NCI-H2107 (cell line): ENCODE measurements around the gene ABL1.

Experiments used
- DNase-seq: peaks from one replicate; lab custom pipeline; 2025; lab: John Stamatoyannopoulos, UW

Gene ABL1

DNA sequence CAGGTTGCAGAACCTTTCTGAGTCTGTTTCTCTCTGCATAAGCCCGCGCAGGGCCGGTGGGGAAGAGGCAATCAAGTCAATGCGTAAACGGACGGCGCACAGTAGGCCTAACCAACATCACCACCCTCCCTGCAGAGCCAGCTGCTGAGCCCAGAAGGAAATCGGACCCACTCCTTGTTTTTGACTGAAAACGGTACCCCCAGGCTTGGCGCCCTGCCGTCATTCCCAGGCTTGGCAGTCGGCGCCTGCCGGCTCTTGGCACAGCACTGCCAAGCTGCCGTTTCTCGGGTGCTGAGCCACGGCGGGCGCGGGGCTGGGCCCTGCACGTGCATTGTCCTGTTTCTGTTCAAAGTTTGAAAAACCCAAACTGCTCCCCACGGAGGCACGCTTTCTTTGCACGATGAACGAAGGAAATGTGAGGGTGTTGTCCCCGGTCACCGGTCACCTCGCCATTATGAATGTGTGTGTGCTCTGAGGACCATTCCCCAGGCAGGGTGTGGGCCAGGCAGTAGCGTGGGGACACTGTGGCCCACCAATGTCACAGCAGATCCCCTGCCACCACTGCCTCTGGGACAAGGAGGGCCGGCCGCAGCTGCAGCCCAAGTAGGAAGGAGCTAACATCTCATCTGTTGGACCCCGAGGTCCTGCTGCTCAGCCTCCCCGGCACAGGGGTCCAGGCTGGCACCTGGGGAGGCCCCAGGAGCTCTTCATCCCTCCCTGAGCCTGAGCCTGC, 83.9 kb downstream of the ABL1 start:
- DNase-seq: no peak

DNA sequence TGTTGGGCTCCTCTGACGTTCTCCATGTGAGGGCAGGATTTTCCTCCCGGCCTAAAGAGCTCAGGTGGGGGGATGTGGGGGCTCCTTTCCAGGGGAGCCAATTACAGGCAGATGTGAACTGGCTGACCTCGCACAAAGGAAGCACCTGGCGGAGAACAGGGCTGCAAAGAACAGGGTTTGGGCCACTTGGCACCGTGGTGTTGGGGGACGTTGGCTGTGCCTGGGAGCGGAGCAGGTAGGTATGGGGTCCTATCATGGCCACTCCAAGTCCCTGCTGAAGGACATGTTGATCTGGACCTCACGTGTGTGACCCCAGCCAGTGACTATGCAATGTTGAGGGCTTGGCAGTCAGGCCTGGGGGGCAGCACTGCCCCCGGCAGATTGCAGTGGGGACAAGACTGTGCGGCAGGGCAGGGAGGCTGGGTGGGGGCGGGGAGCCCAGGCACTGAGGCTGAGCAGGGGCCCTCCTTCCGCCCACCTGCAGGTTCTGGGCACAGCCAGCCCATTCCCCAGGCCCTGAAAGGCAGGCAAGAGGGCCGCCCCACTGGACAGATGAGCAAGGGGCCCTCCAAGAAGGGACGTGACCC, 84.6 kb downstream of the ABL1 start:
- no peak for DNase-seq

DNA sequence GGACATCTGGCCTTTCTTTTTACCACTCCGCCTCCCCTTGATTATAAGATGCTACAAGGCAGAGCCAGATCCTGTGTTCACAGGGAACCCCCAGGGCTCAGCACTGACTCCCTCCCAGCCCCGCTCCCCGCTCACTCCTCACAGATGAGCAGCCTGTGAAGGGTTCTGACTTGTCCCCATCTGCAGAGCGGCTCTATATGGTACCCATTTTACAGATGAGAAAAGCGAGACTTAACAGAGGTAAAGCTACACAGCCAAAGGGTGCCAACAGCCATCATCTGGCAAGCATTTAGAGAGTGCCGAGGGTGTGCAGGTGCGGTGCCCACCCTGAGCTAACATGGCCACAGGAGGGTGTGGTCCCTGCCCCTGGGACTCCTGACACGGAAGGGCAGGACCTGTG, 85.2 kb downstream of the ABL1 start:
- no peak for DNase-seq

DNA sequence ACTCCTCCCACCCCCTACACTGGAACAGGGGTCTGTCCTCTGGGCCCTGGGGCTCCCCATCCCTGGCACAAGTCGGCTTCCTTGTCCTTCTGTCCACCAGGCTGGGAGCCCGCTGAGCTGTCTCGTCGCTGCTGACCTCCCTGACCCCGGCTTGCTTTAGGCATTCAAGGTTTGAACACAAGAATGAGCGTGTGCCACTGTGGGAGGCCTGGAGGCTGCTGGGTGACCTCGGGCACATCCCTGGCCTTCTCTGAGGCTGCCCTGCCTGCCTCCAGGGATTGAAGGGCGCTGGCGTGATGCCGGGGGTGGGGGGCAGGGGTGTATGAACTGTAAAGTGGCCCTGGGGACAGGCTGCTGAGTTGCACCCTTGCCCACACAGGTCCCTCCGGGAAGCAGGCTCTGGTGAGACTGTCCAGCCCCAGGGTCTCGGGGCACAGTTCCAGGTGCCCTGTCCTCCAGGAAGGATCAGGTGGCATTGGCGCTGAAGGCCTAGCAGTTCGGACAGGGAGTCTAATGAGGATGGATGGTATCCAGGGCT, 85.8 kb downstream of the ABL1 start:
- DNase-seq: no peak

DNA sequence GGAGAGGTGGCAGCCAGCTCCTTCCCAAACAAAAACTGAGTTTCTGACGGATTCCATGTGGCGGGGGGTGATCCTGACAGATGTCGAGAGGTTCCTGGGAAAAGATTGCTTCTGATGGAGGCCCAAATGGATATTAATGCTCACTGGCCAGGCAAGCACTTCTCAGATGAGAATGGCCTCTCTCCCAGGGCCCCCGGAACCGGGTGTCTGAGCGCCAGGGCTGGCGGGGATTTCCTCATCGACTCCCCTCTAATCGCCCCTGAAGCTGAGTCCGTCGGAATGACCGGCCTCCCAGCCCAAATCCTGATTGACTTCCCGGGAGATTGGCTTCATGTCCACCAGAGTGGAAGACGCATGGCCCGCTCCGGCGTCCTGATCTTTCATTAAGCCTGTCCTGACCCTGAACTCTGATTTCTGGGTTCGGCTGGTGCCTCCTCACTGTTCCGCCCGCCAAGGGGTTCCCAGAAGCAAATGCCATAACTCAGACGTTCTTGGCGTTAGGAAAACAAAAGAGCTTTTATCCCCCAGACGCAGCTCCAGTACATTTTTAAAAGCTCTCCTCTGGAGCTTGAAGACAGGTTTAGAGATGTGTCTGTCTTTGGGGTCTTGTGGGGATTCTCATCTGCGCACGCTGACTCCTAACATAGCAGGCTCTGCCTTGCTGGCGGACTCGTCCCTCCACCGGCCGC, 86.4 kb downstream of the ABL1 start:
- DNase-seq: no peak

DNA sequence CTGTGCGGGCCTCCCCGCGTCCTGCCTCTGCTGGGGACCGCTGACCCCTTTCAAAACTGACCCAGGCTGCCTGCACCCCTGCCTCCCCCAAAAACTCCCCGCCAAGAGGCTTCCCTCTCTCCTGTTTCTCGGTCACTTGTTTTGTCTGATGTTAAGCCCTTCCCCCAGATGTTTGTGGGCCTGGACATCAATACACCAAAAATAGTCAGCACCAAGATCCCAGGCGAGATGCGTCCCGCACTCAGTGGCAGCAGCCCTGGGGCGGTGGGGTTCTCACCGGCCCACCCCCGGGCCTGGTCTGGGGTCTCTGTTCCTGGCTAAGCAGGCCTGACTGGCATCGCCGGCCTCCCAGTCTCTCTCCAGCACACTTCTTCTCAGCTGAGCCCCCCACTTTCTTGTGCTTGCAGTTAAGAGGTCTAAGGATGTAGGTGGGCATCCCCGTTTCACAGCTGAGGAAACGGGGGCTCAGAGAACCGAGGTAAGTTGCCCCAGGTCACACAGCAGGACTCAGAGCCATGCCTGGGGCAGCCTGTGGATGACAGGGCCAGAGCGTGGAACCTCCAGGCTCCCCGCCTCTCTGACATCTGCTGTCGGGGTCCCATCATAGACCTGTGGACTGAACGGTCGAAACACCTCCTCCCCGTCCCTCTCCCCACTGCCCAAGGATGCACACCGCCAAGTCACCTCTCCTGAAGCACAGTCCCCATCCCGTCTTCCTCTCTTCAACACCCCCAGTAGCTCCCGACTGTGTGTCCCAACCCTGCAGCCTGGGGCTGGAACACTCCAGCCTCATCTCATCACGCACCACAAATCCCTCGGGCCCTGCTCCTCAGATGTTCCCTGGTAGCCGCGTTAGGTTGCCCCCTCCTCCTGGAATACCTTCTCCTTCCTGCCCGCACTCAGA, 87.2 kb downstream of the ABL1 start:
- DNase-seq: no peak

DNA sequence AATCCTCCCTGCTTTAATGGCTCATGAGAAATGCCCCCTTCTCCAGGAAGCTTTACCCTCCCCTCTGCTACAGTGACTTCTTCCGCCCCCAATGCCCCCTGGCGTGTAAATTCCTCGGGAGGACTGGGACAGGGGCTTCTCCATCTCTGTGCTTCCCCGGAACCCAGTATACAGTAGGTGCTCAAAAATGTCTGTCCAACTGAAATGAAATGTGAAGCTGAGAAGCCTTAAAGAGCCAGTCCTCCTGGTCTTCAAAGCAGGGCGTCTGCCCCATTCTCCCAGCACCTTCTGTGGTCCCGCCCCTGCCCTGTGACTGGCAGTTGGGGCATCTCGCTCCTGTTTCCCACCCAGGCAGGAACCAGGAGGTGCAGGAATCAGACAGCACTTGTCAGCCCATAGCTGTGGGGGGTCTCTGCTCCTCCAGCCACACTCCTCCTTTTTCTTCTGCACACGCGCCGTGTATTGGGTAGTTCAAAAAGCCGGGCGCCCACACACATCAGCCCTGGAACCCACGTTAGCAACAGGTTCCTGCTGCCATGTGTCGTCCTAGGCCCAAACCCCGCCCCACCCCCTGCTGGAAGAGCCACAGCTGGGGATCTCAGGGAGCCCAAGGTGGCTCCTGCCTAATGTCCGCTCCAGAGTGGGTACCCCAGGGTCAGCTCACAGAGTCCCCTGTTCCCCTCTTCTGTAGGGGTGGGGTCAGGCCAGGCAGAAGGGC, 88.0 kb downstream of the ABL1 start:
- DNase-seq: no peak

DNA sequence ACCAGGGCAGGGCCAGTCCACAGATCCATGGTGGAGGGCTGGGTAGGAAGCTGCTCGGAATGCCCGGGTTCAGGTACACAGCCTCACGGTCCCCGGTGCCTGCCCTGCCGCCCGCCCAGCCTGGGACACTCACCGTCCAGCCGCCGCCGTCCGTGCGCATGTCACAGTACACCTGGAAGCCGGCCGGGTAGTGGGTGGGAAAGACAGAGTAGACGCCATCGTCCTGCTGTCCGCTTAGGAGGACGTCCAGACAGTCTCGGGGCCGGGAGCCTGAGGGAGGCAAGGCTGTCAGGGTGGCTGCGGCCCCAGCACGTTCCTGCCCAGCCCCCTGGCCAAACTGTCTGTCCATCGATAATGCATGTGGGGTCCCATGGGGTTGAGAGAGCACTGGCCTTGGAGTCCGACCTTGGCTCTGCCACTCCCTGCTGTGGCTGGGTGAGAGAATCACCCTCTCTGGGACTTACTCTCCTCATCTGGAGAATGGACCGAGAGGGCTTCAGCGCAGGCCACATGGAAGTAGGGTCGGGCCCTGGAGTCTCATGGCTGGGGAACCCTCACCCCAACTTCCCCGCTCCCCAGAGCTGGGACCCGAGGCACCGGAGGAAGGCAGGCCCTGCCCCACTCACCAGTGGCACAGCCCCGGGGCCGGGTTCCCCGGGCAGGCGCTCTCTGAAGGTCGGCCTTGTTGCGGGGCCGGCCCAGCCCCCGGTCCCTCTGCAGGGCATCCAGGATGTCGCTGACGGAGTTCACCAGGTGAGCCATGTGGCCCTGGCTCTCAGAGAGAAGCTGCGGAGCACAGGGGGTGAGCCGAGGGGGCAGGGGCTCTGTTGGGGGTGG, 88.8 kb downstream of the ABL1 start:
- no peak for DNase-seq

DNA sequence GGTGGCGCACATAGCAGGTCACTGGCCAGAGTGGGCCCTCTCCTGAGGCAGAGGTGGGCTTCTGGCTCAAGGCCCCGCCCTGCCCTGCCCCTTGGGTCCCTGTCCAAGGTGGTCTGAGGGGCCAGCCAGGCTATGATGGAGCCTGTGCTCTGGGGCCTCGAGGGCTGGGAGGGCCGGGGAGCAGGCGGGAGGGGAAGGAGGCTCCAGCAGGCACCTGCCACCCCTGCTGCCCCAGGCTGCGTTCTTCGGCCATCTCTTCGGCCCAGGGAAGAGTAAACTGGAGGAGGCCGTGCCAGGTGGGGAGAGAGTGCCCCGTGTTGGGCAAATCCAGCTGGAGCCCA, 89.4 kb downstream of the ABL1 start:
- DNase-seq: no peak

DNA sequence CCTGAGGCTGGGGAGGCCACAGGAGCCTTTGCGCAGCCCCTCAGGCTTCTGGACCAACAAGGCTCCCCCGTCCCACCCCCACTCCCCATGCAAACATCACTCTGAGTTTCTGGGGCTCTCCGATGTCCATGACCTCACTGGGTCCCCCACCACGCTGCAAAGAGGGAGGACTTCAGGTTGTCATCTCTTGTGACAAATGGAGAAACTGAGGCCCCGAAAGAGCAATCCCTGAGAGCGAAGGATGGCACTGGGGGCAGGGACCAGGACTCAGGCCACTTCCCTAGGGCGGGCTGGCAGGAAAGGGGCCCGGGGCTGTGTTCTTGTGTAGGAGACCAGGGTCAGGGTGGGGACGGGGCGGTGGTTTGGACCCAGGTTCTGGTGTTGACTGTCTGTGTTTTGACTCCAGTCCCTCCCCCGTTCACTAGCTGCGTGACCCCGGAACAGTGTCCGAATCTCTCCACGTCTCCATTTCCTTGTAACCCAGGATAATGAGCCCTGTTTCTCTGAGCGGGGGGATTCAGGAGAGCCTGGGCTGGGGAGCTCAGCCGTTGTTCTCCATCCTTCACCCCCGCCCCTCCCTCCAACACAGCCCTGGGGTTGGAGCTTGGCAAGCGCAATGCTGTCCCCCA, 90.1 kb downstream of the ABL1 start:
- DNase-seq: no peak

DNA sequence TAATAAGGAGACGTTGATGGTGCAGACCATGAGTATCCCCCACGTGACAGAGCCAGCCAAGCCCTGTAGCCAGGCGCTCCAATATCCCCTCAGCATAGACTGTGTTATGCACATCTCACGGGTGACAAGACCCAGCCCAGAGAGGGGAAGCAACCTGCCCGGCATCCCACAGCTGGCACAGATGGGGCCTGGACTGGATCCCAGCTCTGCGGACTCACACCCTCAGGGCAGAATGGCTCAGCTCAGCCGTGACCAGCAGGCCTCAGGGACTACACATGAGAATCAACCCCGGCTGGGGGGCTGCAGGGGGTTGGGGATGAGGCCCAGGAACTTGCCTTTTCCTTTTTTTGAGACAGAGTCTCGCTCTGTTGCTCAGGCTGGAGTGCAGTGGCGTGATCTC, 92.3 kb downstream of the ABL1 start:
- DNase-seq: no peak

DNA sequence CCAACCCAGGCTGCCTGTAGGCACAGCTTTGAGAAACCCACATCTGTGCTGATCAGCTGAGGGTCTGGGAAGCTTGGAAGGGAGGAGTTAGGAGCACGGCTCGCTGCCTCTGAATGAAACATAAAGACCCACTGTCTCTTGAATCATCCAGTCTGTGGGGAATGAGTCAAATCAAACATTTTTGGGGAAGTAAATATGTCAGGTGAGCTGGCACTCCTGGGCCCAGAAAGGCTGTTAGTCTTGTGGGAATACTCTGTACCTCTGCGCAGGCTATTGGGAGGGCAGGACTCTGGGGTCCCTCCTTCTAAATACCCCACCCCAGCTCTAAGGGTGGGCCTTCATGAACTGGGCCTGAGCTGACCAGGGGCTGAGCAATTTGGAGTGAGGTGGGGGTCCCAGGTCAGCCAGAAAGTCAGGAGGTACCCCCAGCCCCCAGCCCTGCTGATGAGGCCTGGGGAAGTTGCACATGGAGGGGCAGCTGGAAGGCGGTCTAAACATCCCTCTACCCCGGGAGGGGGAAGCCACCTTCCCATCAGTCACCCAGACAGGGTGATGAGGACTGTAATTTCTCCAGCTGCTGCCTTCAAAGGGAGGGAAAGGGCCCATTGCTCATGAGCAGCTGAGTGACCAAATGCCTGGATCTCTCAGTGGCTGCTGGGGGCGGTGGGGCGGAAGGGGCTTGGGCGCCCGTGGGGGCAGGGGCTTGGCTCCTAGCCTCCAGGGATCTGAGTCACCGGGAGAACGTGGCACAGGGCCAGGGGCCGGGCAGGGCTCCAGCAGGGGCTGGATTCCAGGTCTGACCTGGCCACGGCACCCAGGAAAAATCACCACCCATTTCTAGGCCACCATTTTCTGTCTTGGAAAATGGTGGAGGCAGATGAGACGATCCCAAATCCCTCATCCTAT, 93.2 kb downstream of the ABL1 start:
- no peak for DNase-seq

DNA sequence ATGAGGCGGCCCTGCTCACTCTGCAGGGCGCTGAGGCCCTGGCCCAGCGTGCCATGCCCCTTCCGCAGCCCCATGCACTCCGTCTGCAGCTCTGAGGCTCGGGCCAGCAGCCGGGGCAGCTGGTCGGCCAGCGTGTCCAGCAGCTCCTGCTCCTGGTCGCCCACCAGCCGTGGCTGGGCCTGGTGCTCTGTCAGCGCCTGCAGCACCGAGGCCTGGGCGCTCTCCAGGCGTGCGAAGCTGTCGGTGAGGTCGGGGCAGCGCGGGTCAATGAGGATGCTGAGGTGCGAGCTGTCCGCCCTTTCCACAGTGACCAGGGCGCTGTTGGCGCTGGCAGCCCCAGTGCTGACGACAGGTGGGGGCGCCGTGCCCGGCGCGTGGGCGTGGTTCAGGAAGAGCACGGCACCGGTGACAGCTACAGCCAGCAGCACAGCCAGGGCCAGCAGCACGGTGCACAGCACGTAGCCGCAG, 94.6 kb downstream of the ABL1 start:
- DNase-seq: no peak

DNA sequence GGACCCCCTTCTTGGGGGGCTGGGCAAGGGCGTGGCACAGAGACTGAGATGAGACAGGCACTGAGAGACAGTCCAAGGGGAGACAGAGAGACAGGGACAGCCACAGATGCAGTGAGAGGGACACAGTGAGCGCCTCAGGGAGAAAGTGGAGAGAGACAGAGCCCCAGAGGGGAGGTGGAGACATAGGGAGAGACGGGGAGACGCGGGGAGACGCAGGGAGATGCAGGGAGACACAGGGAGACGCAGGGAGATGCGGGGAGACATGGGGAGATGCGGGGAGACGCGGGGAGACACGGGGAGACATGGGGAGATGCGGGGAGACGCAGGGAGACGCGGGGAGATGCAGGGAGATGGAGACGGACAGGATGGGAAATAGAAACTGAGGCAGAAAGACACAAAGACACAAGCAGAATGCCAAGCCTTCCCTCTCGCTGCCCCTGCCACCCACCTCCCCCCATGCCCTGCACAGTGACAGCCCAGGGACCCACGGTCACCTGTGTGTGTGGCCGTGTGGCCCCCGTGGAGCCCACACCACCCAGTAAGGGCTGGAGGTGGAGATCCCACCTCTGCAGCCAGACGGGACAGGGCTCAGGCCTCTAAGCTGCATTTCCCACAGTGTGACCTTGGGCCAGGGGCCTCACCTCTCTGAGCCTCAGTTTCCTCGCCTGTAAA, 95.2 kb downstream of the ABL1 start:
- DNase-seq: no peak

DNA sequence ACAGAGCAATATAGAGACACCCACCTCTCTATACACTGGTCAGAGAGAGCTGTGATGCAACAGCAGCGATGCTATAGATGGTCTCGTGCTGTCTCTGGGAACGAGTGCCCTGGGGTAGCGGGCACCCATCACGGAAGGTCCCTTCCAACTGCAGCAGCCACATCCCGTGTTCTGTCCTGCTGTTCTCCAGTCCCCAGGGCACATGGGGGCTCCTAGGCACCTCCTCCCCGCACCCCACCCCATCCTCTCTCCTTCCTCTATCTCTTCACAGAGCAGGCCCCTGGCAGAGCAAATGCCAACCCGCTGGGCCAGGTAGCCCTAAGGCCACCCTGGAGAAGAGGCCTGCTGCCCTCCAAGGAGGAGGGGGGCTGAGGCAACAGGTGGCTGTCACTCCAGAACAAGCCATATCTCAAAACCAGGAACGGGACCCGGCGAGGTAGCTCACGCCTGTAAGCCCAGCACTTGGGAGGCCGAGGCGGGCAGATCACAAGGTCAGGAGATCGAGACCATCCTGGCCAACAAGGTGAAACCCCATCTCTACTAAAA, 95.8 kb downstream of the ABL1 start:
- DNase-seq: no peak

DNA sequence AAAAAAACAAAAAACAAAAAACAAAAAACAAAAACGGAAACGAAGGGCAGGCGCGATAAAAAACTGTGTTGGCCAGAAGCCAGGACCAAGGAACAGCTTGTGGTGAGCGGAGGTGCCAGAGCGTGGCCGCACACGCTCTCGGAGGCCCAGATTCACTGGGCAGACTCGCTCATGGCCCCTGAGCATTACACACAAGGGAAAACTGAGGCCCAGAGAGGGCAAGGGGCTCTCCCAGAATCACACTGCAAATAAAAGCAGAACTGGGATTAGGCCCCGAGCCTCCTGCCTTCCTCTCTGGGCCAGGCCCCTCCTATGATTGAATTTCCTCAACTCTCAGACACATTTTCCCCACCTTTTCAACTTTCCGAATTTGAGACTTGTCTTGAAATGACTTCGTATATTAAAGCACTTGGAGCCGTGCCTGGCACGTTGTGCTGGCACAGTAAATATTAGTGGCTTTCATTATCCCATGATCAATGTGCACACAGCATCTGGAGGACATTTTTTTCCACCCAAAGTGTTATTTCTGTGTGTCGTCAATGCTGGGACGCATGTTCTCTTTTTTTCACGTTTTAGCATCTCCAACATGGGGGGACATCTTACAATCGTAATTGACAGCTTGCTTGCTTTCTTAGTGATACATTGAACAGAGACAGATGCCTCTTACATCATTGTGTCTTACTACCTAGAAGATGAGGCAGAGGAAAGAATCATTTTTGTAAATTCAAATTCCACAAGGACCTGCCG, 96.6 kb downstream of the ABL1 start:
- no peak for DNase-seq
